HEK293 (cell line): ENCODE data around the gene IGFBP5.

Source experiments
- BCL6B ChIP-seq: fragments of 450-650 bp; formaldehyde crosslinking; IDR thresholded peaks from 2 replicates; pipeline ENCODE4 v1.5.1; 2017; ENCODE audit warnings: missing biosample characterization, missing genetic modification characterization
- FEZF1 ChIP-seq: fragments of 450-650 bp; formaldehyde crosslinking; IDR thresholded peaks from 2 replicates; pipeline ENCODE4 v1.5.1; 2016; ENCODE audit warnings: missing biosample characterization, missing genetic modification characterization
- KLF7 ChIP-seq: fragments of 450-650 bp; formaldehyde crosslinking; IDR thresholded peaks from 2 replicates; pipeline ENCODE4 v1.5.1; 2016; ENCODE audit warnings: missing biosample characterization, missing genetic modification characterization, borderline replicate concordance
- SCRT2 ChIP-seq: fragments of 450-650 bp; formaldehyde crosslinking; IDR thresholded peaks from 2 replicates; pipeline ENCODE4 v1.5.1; 2016; ENCODE audit warnings: missing biosample characterization, missing genetic modification characterization
- SP2 ChIP-seq: fragments of 450-650 bp; formaldehyde crosslinking; IDR thresholded peaks from 2 replicates; pipeline ENCODE4 v1.5.1; 2016; ENCODE audit warnings: missing biosample characterization, missing genetic modification characterization
- ZBTB21 ChIP-seq: fragments of 450-650 bp; formaldehyde crosslinking; IDR thresholded peaks from 2 replicates; pipeline ENCODE4 v1.5.1; 2017; ENCODE audit warnings: missing biosample characterization, missing genetic modification characterization
- ZNF121 ChIP-seq: fragments of 450-650 bp; formaldehyde crosslinking; IDR thresholded peaks from 2 replicates; pipeline ENCODE4 v1.5.1; 2016; ENCODE audit warnings: missing biosample characterization, missing genetic modification characterization
- ZNF132 ChIP-seq: fragments of 450-650 bp; formaldehyde crosslinking; IDR thresholded peaks from 2 replicates; pipeline ENCODE4 v1.5.1; 2017; ENCODE audit warnings: missing biosample characterization, missing genetic modification characterization, borderline replicate concordance
- ZNF140 ChIP-seq: fragments of 450-650 bp; formaldehyde crosslinking; IDR thresholded peaks from 2 replicates; pipeline ENCODE4 v1.5.1; 2016; ENCODE audit warnings: missing biosample characterization, missing genetic modification characterization
- ZNF146 ChIP-seq: fragments of 450-650 bp; formaldehyde crosslinking; IDR thresholded peaks from 2 replicates; pipeline ENCODE4 v1.5.1; 2016; ENCODE audit warnings: missing biosample characterization, missing genetic modification characterization
- ZNF2 ChIP-seq: fragments of 450-650 bp; formaldehyde crosslinking; IDR thresholded peaks from 2 replicates; pipeline ENCODE4 v1.5.1; 2016; ENCODE audit warnings: missing biosample characterization, missing genetic modification characterization
- ZNF302 ChIP-seq: fragments of 450-650 bp; formaldehyde crosslinking; IDR thresholded peaks from 2 replicates; pipeline ENCODE4 v1.5.1; 2016; ENCODE audit warnings: missing biosample characterization, missing genetic modification characterization, low read depth
- ZNF341 ChIP-seq: fragments of 450-650 bp; formaldehyde crosslinking; IDR thresholded peaks from 2 replicates; pipeline ENCODE4; 2016; ENCODE audit warnings: low read depth, missing biosample characterization, missing genetic modification characterization
- ZNF48 ChIP-seq: fragments of 450-650 bp; formaldehyde crosslinking; IDR thresholded peaks from 2 replicates; pipeline ENCODE4 v1.5.1; 2016; ENCODE audit warnings: missing biosample characterization, missing genetic modification characterization
- ZNF571 ChIP-seq: fragments of 450-650 bp; formaldehyde crosslinking; IDR thresholded peaks from 2 replicates; pipeline ENCODE4 v1.5.0; 2017; ENCODE audit warnings: missing biosample characterization, missing genetic modification characterization
- ZNF610 ChIP-seq: fragments of 450-650 bp; formaldehyde crosslinking; IDR thresholded peaks from 2 replicates; pipeline ENCODE4 v1.5.1; 2016; ENCODE audit warnings: missing biosample characterization, missing genetic modification characterization, borderline replicate concordance
- ZNF624 ChIP-seq: fragments of 450-650 bp; formaldehyde crosslinking; IDR thresholded peaks from 2 replicates; pipeline ENCODE4 v1.5.1; 2017; ENCODE audit warnings: missing biosample characterization, missing genetic modification characterization
- ZNF664 ChIP-seq: fragments of 450-650 bp; formaldehyde crosslinking; IDR thresholded peaks from 2 replicates; pipeline ENCODE4 v1.5.1; 2016; ENCODE audit warnings: missing biosample characterization, missing genetic modification characterization
- ZNF692 ChIP-seq: fragments of 450-650 bp; formaldehyde crosslinking; IDR thresholded peaks from 2 replicates; pipeline ENCODE4 v1.5.1; 2016; ENCODE audit warnings: missing biosample characterization, missing genetic modification characterization
- ZNF704 ChIP-seq: fragments of 450-650 bp; formaldehyde crosslinking; IDR thresholded peaks from 2 replicates; pipeline ENCODE4 v1.5.1; 2016; ENCODE audit warnings: missing biosample characterization, missing genetic modification characterization
- ZSCAN16 ChIP-seq: fragments of 450-650 bp; formaldehyde crosslinking; IDR thresholded peaks from 2 replicates; pipeline ENCODE4 v1.5.1; 2016; ENCODE audit warnings: missing biosample characterization, missing genetic modification characterization
- TF ChIP-seq, protein P1 (sequence below): fragments of 450-650 bp; formaldehyde crosslinking; IDR thresholded peaks from 2 replicates; pipeline ENCODE4 v1.5.1; 2016; ENCODE audit warnings: missing biosample characterization, missing genetic modification characterization
- TF ChIP-seq, protein P2 (sequence below): fragments of 450-650 bp; formaldehyde crosslinking; IDR thresholded peaks from 2 replicates; pipeline ENCODE4 v1.5.1; 2016; ENCODE audit warnings: missing biosample characterization, missing genetic modification characterization
- TF ChIP-seq, protein P3 (sequence below): sonication (generic); formaldehyde crosslinking; IDR thresholded peaks from 2 replicates; pipeline ENCODE4 v1.8.1; 2022; ENCODE audit warnings: mild to moderate bottlenecking, moderate library complexity, missing genetic modification reagents
- TF ChIP-seq, protein P4 (sequence below): fragments of 450-650 bp; formaldehyde crosslinking; IDR thresholded peaks from 2 replicates; pipeline ENCODE4 v1.5.1; 2017; ENCODE audit warnings: missing biosample characterization, missing genetic modification characterization
- TF ChIP-seq, protein P5 (sequence below): fragments of 450-650 bp; formaldehyde crosslinking; IDR thresholded peaks from 2 replicates; pipeline ENCODE4 v1.5.1; 2016; ENCODE audit warnings: missing biosample characterization, missing genetic modification characterization, borderline replicate concordance

IGFBP5 gene

GRCh38 chr2:216694082-216694825 is 1.1 kb downstream of the IGFBP5 start (continued):
- TF ChIP-seq ZNF341 (tag by site-specific recombination): no peak
- TF ChIP-seq, protein P1, sequence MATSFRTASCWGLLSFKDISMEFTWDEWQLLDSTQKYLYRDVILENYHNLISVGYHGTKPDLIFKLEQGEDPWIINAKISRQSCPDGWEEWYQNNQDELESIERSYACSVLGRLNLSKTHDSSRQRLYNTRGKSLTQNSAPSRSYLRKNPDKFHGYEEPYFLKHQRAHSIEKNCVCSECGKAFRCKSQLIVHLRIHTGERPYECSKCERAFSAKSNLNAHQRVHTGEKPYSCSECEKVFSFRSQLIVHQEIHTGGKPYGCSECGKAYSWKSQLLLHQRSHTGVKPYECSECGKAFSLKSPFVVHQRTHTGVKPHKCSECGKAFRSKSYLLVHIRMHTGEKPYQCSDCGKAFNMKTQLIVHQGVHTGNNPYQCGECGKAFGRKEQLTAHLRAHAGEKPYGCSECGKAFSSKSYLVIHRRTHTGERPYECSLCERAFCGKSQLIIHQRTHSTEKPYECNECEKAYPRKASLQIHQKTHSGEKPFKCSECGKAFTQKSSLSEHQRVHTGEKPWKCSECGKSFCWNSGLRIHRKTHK (tag by site-specific recombination): no peak
- TF ChIP-seq SCRT2 (tag by site-specific recombination): no peak
- TF ChIP-seq, protein P2, sequence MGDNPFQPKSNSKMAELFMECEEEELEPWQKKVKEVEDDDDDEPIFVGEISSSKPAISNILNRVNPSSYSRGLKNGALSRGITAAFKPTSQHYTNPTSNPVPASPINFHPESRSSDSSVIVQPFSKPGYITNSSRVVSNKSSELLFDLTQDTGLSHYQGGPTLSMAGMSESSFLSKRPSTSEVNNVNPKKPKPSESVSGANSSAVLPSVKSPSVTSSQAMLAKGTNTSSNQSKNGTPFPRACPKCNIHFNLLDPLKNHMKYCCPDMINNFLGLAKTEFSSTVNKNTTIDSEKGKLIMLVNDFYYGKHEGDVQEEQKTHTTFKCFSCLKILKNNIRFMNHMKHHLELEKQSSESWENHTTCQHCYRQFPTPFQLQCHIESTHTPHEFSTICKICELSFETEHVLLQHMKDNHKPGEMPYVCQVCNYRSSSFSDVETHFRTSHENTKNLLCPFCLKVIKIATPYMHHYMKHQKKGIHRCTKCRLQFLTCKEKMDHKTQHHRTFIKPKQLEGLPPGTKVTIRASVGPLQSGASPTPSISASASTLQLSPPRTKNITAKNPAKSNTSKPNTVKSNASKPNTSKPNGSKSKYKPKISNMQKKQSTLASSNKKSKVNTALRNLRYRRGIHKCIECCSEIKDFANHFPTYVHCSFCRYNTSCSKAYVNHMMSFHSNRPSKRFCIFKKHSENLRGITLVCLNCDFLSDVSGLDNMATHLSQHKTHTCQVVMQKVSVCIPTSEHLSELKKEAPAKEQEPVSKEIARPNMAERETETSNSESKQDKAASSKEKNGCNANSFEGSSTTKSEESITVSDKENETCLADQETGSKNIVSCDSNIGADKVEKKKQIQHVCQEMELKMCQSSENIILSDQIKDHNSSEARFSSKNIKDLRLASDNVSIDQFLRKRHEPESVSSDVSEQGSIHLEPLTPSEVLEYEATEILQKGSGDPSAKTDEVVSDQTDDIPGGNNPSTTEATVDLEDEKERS: no peak
- TF ChIP-seq ZBTB21: no peak
- no peak for TF ChIP-seq ZNF610
- 0 out of 2 replicates have a peak, but pooled peaks have one; percentile 44 for TF ChIP-seq ZNF692 (tag by site-specific recombination)
- peak; percentile 38; the same call in 1 of the 2 replicates for TF ChIP-seq SP2 (tag by site-specific recombination)
- no peak for TF ChIP-seq ZNF132
- peak; percentile 29; the same call in 1 of the 2 replicates for TF ChIP-seq FEZF1
- TF ChIP-seq ZNF704 (tag by site-specific recombination): no peak
- TF ChIP-seq ZNF624 (tag by site-specific recombination): no peak
- TF ChIP-seq ZNF146 (tag by site-specific recombination): no peak
- no peak for TF ChIP-seq ZNF664 (tag by site-specific recombination)
- no peak for TF ChIP-seq KLF7 (tag by site-specific recombination)
- no peak for TF ChIP-seq ZNF48 (tag by site-specific recombination)
- TF ChIP-seq ZNF571 (tag by site-specific recombination): no peak
- no peak for TF ChIP-seq ZNF302 (tag by site-specific recombination)
- TF ChIP-seq, protein P3, sequence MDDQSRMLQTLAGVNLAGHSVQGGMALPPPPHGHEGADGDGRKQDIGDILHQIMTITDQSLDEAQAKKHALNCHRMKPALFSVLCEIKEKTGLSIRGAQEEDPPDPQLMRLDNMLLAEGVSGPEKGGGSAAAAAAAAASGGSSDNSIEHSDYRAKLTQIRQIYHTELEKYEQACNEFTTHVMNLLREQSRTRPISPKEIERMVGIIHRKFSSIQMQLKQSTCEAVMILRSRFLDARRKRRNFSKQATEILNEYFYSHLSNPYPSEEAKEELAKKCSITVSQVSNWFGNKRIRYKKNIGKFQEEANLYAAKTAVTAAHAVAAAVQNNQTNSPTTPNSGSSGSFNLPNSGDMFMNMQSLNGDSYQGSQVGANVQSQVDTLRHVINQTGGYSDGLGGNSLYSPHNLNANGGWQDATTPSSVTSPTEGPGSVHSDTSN (CRISPR knock-in tag): peak; percentile 49; the same call in 1 of the 2 replicates
- TF ChIP-seq ZNF121: no peak
- TF ChIP-seq ZNF2 (tag by site-specific recombination): peak; percentile 54; the same call in 1 of the 2 replicates
- TF ChIP-seq, protein P4, sequence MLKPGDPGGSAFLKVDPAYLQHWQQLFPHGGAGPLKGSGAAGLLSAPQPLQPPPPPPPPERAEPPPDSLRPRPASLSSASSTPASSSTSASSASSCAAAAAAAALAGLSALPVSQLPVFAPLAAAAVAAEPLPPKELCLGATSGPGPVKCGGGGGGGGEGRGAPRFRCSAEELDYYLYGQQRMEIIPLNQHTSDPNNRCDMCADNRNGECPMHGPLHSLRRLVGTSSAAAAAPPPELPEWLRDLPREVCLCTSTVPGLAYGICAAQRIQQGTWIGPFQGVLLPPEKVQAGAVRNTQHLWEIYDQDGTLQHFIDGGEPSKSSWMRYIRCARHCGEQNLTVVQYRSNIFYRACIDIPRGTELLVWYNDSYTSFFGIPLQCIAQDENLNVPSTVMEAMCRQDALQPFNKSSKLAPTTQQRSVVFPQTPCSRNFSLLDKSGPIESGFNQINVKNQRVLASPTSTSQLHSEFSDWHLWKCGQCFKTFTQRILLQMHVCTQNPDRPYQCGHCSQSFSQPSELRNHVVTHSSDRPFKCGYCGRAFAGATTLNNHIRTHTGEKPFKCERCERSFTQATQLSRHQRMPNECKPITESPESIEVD (tag by site-specific recombination): no peak
- TF ChIP-seq ZSCAN16: no peak
- no peak for TF ChIP-seq BCL6B (tag by site-specific recombination)
- TF ChIP-seq ZNF140 (tag by site-specific recombination): no peak
- TF ChIP-seq, protein P5, sequence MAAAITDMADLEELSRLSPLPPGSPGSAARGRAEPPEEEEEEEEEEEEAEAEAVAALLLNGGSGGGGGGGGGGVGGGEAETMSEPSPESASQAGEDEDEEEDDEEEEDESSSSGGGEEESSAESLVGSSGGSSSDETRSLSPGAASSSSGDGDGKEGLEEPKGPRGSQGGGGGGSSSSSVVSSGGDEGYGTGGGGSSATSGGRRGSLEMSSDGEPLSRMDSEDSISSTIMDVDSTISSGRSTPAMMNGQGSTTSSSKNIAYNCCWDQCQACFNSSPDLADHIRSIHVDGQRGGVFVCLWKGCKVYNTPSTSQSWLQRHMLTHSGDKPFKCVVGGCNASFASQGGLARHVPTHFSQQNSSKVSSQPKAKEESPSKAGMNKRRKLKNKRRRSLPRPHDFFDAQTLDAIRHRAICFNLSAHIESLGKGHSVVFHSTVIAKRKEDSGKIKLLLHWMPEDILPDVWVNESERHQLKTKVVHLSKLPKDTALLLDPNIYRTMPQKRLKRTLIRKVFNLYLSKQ (tag by site-specific recombination): no peak
